Spinal cord (tissue), 10 donors: ENCODE measurements around the gene ZNF280D. TPM values are rescaled to one million over a fixed set of nuclear protein-coding genes. Genes with fewer than 3 reads are reported as not detected.

Experiments
- DNase-seq, 6 donors: peaks; one replicate each; pipeline versions ENCODE4 v3.0.0 to v3.0.0-alpha.2; 2013 to 2015; ENCODE audit warnings: low spot score in 6 of 6, low read depth in 4 of 6
- H3K27ac ChIP-seq: one replicate; pipeline ENCODE4 v1.5.1; 2013; ENCODE audit warnings: low read depth, low read length, control low read depth
- H3K27me3 ChIP-seq: one replicate; pipeline ENCODE4 v1.6.1; 2013; ENCODE audit warnings: low read length; ENCODE audit not compliant: control insufficient read depth, insufficient read depth
- H3K36me3 ChIP-seq: one replicate; pipeline ENCODE4 v1.6.1; 2013; ENCODE audit warnings: low read length; ENCODE audit not compliant: control insufficient read depth, insufficient read depth
- H3K4me1 ChIP-seq: one replicate; pipeline ENCODE4 v1.6.1; 2013; ENCODE audit warnings: low read length; ENCODE audit not compliant: control insufficient read depth, insufficient read depth
- H3K4me3 ChIP-seq: one replicate; pipeline ENCODE4 v1.5.1; 2013; ENCODE audit warnings: low read depth, low read length, control low read depth
- H3K9me3 ChIP-seq: one replicate; pipeline ENCODE4 v1.6.1; 2013; ENCODE audit warnings: low read length; ENCODE audit not compliant: control insufficient read depth, insufficient read depth
- WGBS: methylation state at CpG from one replicate; pipeline ENCODE4 v1.1.5; 2013; ENCODE audit warnings: missing lambda C conversion rate; ENCODE audit not compliant: insufficient coverage; 5-methylcytosine and 5-hydroxymethylcytosine counted together
- polyA plus RNA-seq, 2 donors: library from polyadenylated mRNA; unstranded; fragments of 120-200 nt; gene quantifications; one replicate each; pipeline ENCODE4 v1.2.1, GENCODE V29; 2013; ENCODE audit not compliant: insufficient read length in 2 of 2
- total RNA-seq, 2 donors: library from RNA; depleted of rRNA in 1 of 2; stranded (reverse); fragments of 120-200 nt in 1 of 2; fragments of >200 nt in 1 of 2; gene quantifications; one replicate each; pipeline versions ENCODE4 v1.2.3 to v1.2.4, GENCODE V29; 2013 to 2014
- donor health status: healthy.

ZNF280D gene
- total and polyA plus RNA-seq, 4 donors: 40.2 to 98.6 (median 47.7) TPM

GRCh38 chr15:56654624-56655023 is 78.7 kb downstream of the ZNF280D start:
- no CpG with 5 or more reads among the region's 3 CpGs for WGBS
- no peak overlapping the region for H3K27ac ChIP-seq

GRCh38 chr15:56654216-56654615 is 79.1 kb downstream of the ZNF280D start:
- Histone ChIP-seq H3K27ac (no peak overlapping the region), H3K36me3 (peaks cover 8% of the 10 kb centered on the region), H3K27me3 (no peaks in the 10 kb centered on the region), H3K9me3 (no peaks in the 10 kb centered on the region), H3K4me3 (no peak overlapping the region), H3K4me1 (no peaks in the 10 kb centered on the region)
- no peak for DNase-seq
- WGBS: no CpG with 5 or more reads among the region's 1 CpG

More at GRCh38 chr15:56654624-56655023, 78.7 kb downstream of the ZNF280D start:
- no peaks in the 10 kb centered on the region for H3K9me3 ChIP-seq
- no peaks in the 10 kb centered on the region for H3K27me3 ChIP-seq
- H3K36me3 ChIP-seq: peaks cover 8% of the 10 kb centered on the region
- no peak for DNase-seq
- no peaks in the 10 kb centered on the region for H3K4me1 ChIP-seq
- no peak overlapping the region for H3K4me3 ChIP-seq

- no peaks in the 10 kb centered on the region for H3K9me3 ChIP-seq
- H3K4me1 ChIP-seq: no peaks in the 10 kb centered on the region
- H3K27me3 ChIP-seq: no peaks in the 10 kb centered on the region
- no peak overlapping the region for H3K4me3 ChIP-seq
- peaks cover 8% of the 10 kb centered on the region for H3K36me3 ChIP-seq
- no peak overlapping the region for H3K27ac ChIP-seq
- no peak for DNase-seq
- WGBS: no CpG with 5 or more reads among the region's 3 CpGs
These were observed 79.5 kb downstream of the ZNF280D start for GRCh38 chr15:56653787-56654186.

GRCh38 chr15:56653107-56653506 is 80.2 kb downstream of the ZNF280D start:
- Histone ChIP-seq H3K36me3 (peaks cover 8% of the 10 kb centered on the region), H3K9me3 (no peaks in the 10 kb centered on the region), H3K4me3 (no peak overlapping the region), H3K27ac (no peak overlapping the region), H3K4me1 (no peaks in the 10 kb centered on the region), H3K27me3 (no peaks in the 10 kb centered on the region)
- peak in 1 of 6 donors; percentile 7 for DNase-seq

- no peak for DNase-seq
- no peak overlapping the region for H3K27ac ChIP-seq
- no peaks in the 10 kb centered on the region for H3K27me3 ChIP-seq
- H3K9me3 ChIP-seq: no peaks in the 10 kb centered on the region
- no peak overlapping the region for H3K4me3 ChIP-seq
- WGBS: 100% methylated on average over 1 of the region's 2 CpGs
- H3K36me3 ChIP-seq: peaks cover 2% of the 10 kb centered on the region
- no peaks in the 10 kb centered on the region for H3K4me1 ChIP-seq
These were observed 85.0 kb downstream of the ZNF280D start for GRCh38 chr15:56648311-56648710.

- H3K4me3 ChIP-seq: no peak overlapping the region
- H3K27me3 ChIP-seq: no peaks in the 10 kb centered on the region
- H3K4me1 ChIP-seq: no peaks in the 10 kb centered on the region
- no CpG with 5 or more reads among the region's 2 CpGs for WGBS
- no peaks in the 10 kb centered on the region for H3K36me3 ChIP-seq
- DNase-seq: no peak
- H3K27ac ChIP-seq: no peak overlapping the region
- no peaks in the 10 kb centered on the region for H3K9me3 ChIP-seq
These were observed 92.8 kb downstream of the ZNF280D start for GRCh38 chr15:56640549-56640948.

GRCh38 chr15:56640127-56640526 is 93.2 kb downstream of the ZNF280D start:
- no peak for DNase-seq
- Histone ChIP-seq H3K27ac (no peak overlapping the region), H3K4me1 (no peaks in the 10 kb centered on the region), H3K9me3 (no peaks in the 10 kb centered on the region), H3K36me3 (no peaks in the 10 kb centered on the region), H3K4me3 (no peak overlapping the region), H3K27me3 (no peaks in the 10 kb centered on the region)

GRCh38 chr15:56639631-56640030 is 93.7 kb downstream of the ZNF280D start:
- Histone ChIP-seq H3K9me3 (no peaks in the 10 kb centered on the region), H3K36me3 (no peaks in the 10 kb centered on the region), H3K27me3 (no peaks in the 10 kb centered on the region), H3K4me1 (no peaks in the 10 kb centered on the region), H3K27ac (no peak overlapping the region), H3K4me3 (no peak overlapping the region)
- DNase-seq: no peak
- no CpG with 5 or more reads among the region's 4 CpGs for WGBS

- H3K4me1 ChIP-seq: no peaks in the 10 kb centered on the region
- H3K27me3 ChIP-seq: no peaks in the 10 kb centered on the region
- no peaks in the 10 kb centered on the region for H3K36me3 ChIP-seq
- no peaks in the 10 kb centered on the region for H3K9me3 ChIP-seq
- no peak for DNase-seq
- no peak overlapping the region for H3K4me3 ChIP-seq
- no peak overlapping the region for H3K27ac ChIP-seq
- no CpG with 5 or more reads among the region's 3 CpGs for WGBS
These were observed 101.5 kb downstream of the ZNF280D start for GRCh38 chr15:56631765-56632164.

GRCh38 chr15:56628893-56629532 is 104.3 kb downstream of the ZNF280D start:
- Histone ChIP-seq H3K27me3 (no peaks in the 10 kb centered on the region), H3K4me3 (no peak overlapping the region), H3K4me1 (no peaks in the 10 kb centered on the region), H3K27ac (no peak overlapping the region), H3K9me3 (no peaks in the 10 kb centered on the region), H3K36me3 (no peaks in the 10 kb centered on the region)
- DNase-seq: no peak
- WGBS: no CpG with 5 or more reads among the region's 2 CpGs
